Heart left ventricle (tissue), 13 donors: Measurements from ENCODE around the gene TEX13D.

Experiments used
- POLR2A ChIP-seq, 2 donors: fragments of 450-650 bp; IDR thresholded peaks; one replicate each; pipeline ENCODE4 v1.6.1; 2017; ENCODE audit warnings: antibody characterized with exemption in 2 of 2, mild to moderate bottlenecking in 2 of 2, moderate library complexity in 2 of 2
- TF ChIP-seq, protein P1 (sequence below), 12 donors: fragments of 200-600 bp; sonication (generic) in 4 of 12; IDR thresholded peaks; one replicate each; pipeline versions ENCODE4 v1.5.0 to v1.8.0; 2018 to 2022; ENCODE audit warnings: antibody characterized with exemption in 12 of 12, mild to moderate bottlenecking in 5 of 12
- donor health status: ischemic (EF 13 %, LVEDD 7.1; RV severe dilation, severe dysfunction).
- donor health status: DM: no; HTN: yes; CAD: no.
- donor health status: DM: no; HTN: no; CAD: no.
- donor health status: ischemic (EF 25% LVEDD 6.9; RV normal size, moderate dysfunction).
- donor health status: ischemic (EF 25% LVEDD 5.7; RV mildly dilated, moderate dysfunction).
- donor health status: ischemic (EF 35%, LVEDD 5.7; RV mildly dilated, moderate dysfunction).
- donor health status: nonischemic (EF 11% LVEDD 7.7; RV severe dilation, severe dysfunction).
- donor health status: DM: yes; HTN: yes; CAD: no.
- donor health status: PGD.
- donor health status: ischemic (EF 29% LVEDD 5.4; RV normal size, mild dysfunction).
- donor health status: nonischemic (EF 23%, LVEDD 6.1; RV moderate dilation, normal function).

DNA sequence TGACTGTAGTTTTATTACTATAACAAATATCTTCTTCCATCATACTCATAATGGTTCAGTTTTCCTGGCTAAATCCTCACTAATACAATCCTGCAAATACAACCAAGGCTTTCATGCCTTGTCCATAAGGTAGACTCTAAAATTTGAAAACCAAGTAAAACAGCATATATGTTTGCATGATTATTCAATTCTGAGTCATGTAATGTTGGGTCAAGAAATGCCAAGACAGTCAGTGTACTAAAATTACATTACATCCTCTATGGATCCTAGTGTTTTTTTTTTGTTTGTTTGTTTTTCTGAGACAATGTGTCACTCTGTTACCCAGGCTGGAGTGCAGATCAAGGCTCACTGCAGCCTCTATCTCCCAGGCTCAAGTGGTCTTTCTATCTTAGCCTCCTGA lies 38.6 kb upstream of the TEX13D start:
- TF ChIP-seq, protein P1, sequence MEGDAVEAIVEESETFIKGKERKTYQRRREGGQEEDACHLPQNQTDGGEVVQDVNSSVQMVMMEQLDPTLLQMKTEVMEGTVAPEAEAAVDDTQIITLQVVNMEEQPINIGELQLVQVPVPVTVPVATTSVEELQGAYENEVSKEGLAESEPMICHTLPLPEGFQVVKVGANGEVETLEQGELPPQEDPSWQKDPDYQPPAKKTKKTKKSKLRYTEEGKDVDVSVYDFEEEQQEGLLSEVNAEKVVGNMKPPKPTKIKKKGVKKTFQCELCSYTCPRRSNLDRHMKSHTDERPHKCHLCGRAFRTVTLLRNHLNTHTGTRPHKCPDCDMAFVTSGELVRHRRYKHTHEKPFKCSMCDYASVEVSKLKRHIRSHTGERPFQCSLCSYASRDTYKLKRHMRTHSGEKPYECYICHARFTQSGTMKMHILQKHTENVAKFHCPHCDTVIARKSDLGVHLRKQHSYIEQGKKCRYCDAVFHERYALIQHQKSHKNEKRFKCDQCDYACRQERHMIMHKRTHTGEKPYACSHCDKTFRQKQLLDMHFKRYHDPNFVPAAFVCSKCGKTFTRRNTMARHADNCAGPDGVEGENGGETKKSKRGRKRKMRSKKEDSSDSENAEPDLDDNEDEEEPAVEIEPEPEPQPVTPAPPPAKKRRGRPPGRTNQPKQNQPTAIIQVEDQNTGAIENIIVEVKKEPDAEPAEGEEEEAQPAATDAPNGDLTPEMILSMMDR (IDR thresholded peaks at IDR 0.05) = no peak
- no peak for TF ChIP-seq POLR2A (IDR thresholded peaks at IDR 0.05)
